ENCODE data around the gene CHCHD5. TPM values are rescaled to one million over a fixed set of nuclear protein-coding genes. Genes with fewer than 3 reads are reported as not detected.
"Not testable (repeated sequence)": the region's sequence is repeated elsewhere in the genome, so short reads cannot be mapped to it uniquely, and the experiment has no call there.

The CHCHD5 gene
- total RNA-seq, 1 donor from 2014 or later, result 12.9 TPM

- no peak for DNase-seq (ENCODE audit: low spot score)
- Histone ChIP-seq H3K36me3 (no peaks in the 10 kb centered on the region), H3F3A (ENCODE audit: low read depth) (no peaks in the 10 kb centered on the region), H3K27me3 (no peaks in the 10 kb centered on the region), H3K4me3 (no peak overlapping the region), H3K9me3 (ENCODE audit: low read depth) (peaks cover 3% of the 10 kb centered on the region), H3K4me1 (no peaks in the 10 kb centered on the region), H3K9ac (no peak overlapping the region), H3K79me2 (ENCODE audit: low read depth) (no peaks in the 10 kb centered on the region), H4K20me1 (ENCODE audit: low read depth) (no peaks in the 10 kb centered on the region), H3K27ac (no peak overlapping the region), H3K4me2 (no peak overlapping the region), H2AFZ (replicated peaks) (no peak overlapping the region)
- H3K36me3 Mint-ChIP-seq, result no peaks in the 10 kb centered on the region
- TF ChIP-seq EZH2phosphoT487 (IDR thresholded peaks at IDR 0.05), result no peak
- no peak for TF ChIP-seq EZH2 (IDR thresholded peaks at IDR 0.05)
- no peak for TF ChIP-seq CTCF (IDR thresholded peaks at IDR 0.05)
- H3K4me3 Mint-ChIP-seq, result no peak overlapping the region
- H3K27ac Mint-ChIP-seq, result peak overlapping the region; percentile 9
- H3K27me3 Mint-ChIP-seq (ENCODE audit: insufficient read depth, low read depth), result peaks cover 5% of the 10 kb centered on the region
- peaks cover 9% of the 10 kb centered on the region for H3K9me3 Mint-ChIP-seq
- no peaks in the 10 kb centered on the region for H3K4me1 Mint-ChIP-seq
Measured at GRCh38 chr2:112606547-112606946, 22.1 kb downstream of the CHCHD5 start.

GRCh38 chr2:112607680-112608438, 23.4 kb downstream of the CHCHD5 start:
- no peak overlapping the region for H3K4me3 ChIP-seq
- H3K4me1 Mint-ChIP-seq, result no peaks in the 10 kb centered on the region
- DNase-seq (ENCODE audit: low spot score), result no peak
- no peak for TF ChIP-seq EZH2 (IDR thresholded peaks at IDR 0.05)
- no peak for TF ChIP-seq EZH2phosphoT487 (IDR thresholded peaks at IDR 0.05)
- TF ChIP-seq CTCF (IDR thresholded peaks at IDR 0.05), result no peak
- H3K79me2 ChIP-seq (ENCODE audit: low read depth), result no peaks in the 10 kb centered on the region
- no peak overlapping the region for H3K9ac ChIP-seq
- no peak overlapping the region for H3K4me2 ChIP-seq
- peaks cover 5% of the 10 kb centered on the region for H3K27me3 Mint-ChIP-seq (ENCODE audit: insufficient read depth, low read depth)
- no peaks in the 10 kb centered on the region for H3K36me3 Mint-ChIP-seq
- peaks cover 3% of the 10 kb centered on the region for H3K9me3 ChIP-seq (ENCODE audit: low read depth)
- peaks cover 9% of the 10 kb centered on the region for H3K9me3 Mint-ChIP-seq
- no peaks in the 10 kb centered on the region for H4K20me1 ChIP-seq (ENCODE audit: low read depth)
- no peak overlapping the region for H2AFZ ChIP-seq (replicated peaks)
- H3F3A ChIP-seq (ENCODE audit: low read depth), result no peaks in the 10 kb centered on the region
- no peak overlapping the region for H3K27ac Mint-ChIP-seq
- no peaks in the 10 kb centered on the region for H3K27me3 ChIP-seq
- H3K36me3 ChIP-seq, result no peaks in the 10 kb centered on the region
- H3K4me1 ChIP-seq, result no peaks in the 10 kb centered on the region
- H3K27ac ChIP-seq, result no peak overlapping the region
- no peak overlapping the region for H3K4me3 Mint-ChIP-seq

GRCh38 chr2:112609320-112609719, 24.9 kb downstream of the CHCHD5 start:
- H3K9me3 ChIP-seq (ENCODE audit: low read depth); H3K36me3 ChIP-seq; H3K27me3 Mint-ChIP-seq (ENCODE audit: insufficient read depth, low read depth); H3F3A ChIP-seq (ENCODE audit: low read depth); H3K27ac ChIP-seq; H3K4me1 ChIP-seq; H3K27ac Mint-ChIP-seq; H4K20me1 ChIP-seq (ENCODE audit: low read depth); H2AFZ ChIP-seq (replicated peaks); H3K4me2 ChIP-seq; H3K4me3 ChIP-seq; H3K27me3 ChIP-seq; H3K9me3 Mint-ChIP-seq; H3K79me2 ChIP-seq (ENCODE audit: low read depth); H3K36me3 Mint-ChIP-seq; H3K4me1 Mint-ChIP-seq; H3K4me3 Mint-ChIP-seq; H3K9ac ChIP-seq; DNase-seq (ENCODE audit: low spot score): not testable (repeated sequence)

- H3K36me3 ChIP-seq; H3K27ac Mint-ChIP-seq; H3K4me1 ChIP-seq; H3K9ac ChIP-seq; H3K79me2 ChIP-seq (ENCODE audit: low read depth); H3K9me3 Mint-ChIP-seq; H2AFZ ChIP-seq (replicated peaks); H3K4me2 ChIP-seq; H3K36me3 Mint-ChIP-seq; H3F3A ChIP-seq (ENCODE audit: low read depth); H3K4me3 Mint-ChIP-seq; H3K4me1 Mint-ChIP-seq; H3K9me3 ChIP-seq (ENCODE audit: low read depth); H3K27ac ChIP-seq; H3K4me3 ChIP-seq; H3K27me3 ChIP-seq; H3K27me3 Mint-ChIP-seq (ENCODE audit: insufficient read depth, low read depth); DNase-seq (ENCODE audit: low spot score); H4K20me1 ChIP-seq (ENCODE audit: low read depth): not testable (repeated sequence)
Measured at GRCh38 chr2:112612283-112612682, 27.9 kb downstream of the CHCHD5 start.
